ENCODE results near the gene UTS2B. TPM values are rescaled to one million over a fixed set of nuclear protein-coding genes. Genes with fewer than 3 reads are reported as not detected.

The UTS2B gene
- total and polyA plus RNA-seq, 2 of the 4 experiments (the other 2 are of a cell fraction), result 0.72 to 0.79 TPM

DNA sequence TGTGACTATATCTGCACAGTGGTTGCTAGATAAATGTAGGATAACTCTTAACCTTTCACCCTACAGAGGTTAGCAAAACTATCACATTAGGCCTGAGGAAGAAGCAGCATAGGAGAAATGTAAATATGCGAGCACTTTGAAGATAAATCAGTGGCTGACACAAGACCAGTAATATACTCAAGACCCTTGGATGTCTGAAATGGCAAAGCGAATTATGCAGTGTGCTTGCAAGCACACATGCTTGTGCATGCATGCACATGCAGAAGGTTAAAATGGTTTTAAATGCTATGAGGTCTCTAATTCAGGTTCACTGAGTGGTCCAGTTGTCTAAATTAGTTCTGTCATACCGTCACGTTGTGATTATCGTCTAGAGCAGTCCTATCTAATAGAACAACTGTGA is 13.6 kb upstream of the UTS2B start:
- Histone ChIP-seq H3K79me1 (ENCODE audit: low read depth in 1 of 2, low read length in 2 of 2) (peaks cover 3 to 48% of the 10 kb centered on the region in 2 experiments; a peak in 2 of 4 replicates), H2BK120ac (ENCODE audit: low read depth, low read length) (no peak overlapping the region), H4K8ac (ENCODE audit: low read depth in 2 of 2, low read length in 2 of 2) (no peak overlapping the region), H3K4me1 (ENCODE audit: control insufficient read depth, insufficient read depth, low read length) (peaks cover 15% of the 10 kb centered on the region), H4K20me1 (ENCODE audit: insufficient read depth, low read length) (peaks cover 45% of the 10 kb centered on the region; the same call in 1 of the 2 replicates), H2BK20ac (ENCODE audit: low read depth, low read length) (no peak overlapping the region), H3K4ac (ENCODE audit: low read depth, low read length) (no peak overlapping the region), H3K4me2 (ENCODE audit: low read depth, low read length) (peak overlapping the region; percentile 10; the same call in 1 of the 2 replicates), H3K36me3 (ENCODE audit: control insufficient read depth, insufficient read depth, low read length) (no peaks in the 10 kb centered on the region; the same call in 1 of the 2 replicates), H3K23ac (ENCODE audit: low read depth, low read length) (no peak overlapping the region), H3K14ac (replicated peaks; ENCODE audit: low read depth, low read length) (no peak overlapping the region), H4K5ac (ENCODE audit: low read depth, low read length) (no peak overlapping the region), H3K9me1 (ENCODE audit: insufficient read depth, low read length) (peaks cover 7% of the 10 kb centered on the region), H3K27ac (ENCODE audit: insufficient read depth, low read length) (no peak overlapping the region), H2BK5ac (ENCODE audit: low read depth, low read length, poor library complexity, severe bottlenecking) (peak overlapping the region; percentile 8), H2AFZ (replicated peaks; ENCODE audit: low read length, poor library complexity) (no peak overlapping the region), H3K27me3 (ENCODE audit: control insufficient read depth, insufficient read depth, low read length) (no peaks in the 10 kb centered on the region), H3K9ac (ENCODE audit: low read depth, low read length) (no peak overlapping the region), H3K9me3 (ENCODE audit: control insufficient read depth, insufficient read depth, low read length) (no peaks in the 10 kb centered on the region), H3K56ac (ENCODE audit: extremely low read depth, insufficient read depth, low read length) (no peak overlapping the region), H2AK9ac (replicated peaks; ENCODE audit: low read depth, low read length, poor library complexity) (no peak overlapping the region), H3K18ac (ENCODE audit: low read depth, low read length) (no peak overlapping the region), H3K4me3 (ENCODE audit: insufficient read depth, low read depth, low read length) (no peak overlapping the region), H2BK15ac (ENCODE audit: low read depth, low read length) (no peak overlapping the region; the same call in 2 of the 3 replicates), H2AK5ac (ENCODE audit: low read depth, low read length) (no peak overlapping the region), H4K91ac (ENCODE audit: insufficient read depth, low read depth, low read length) (no peak overlapping the region)
- intact Hi-C loops (cut with micrococcal nuclease), result no loop called here
- ATAC-seq (ENCODE audit: low read depth) (no peak), DNase-seq (no peak)
- TF ChIP-seq, protein P1, sequence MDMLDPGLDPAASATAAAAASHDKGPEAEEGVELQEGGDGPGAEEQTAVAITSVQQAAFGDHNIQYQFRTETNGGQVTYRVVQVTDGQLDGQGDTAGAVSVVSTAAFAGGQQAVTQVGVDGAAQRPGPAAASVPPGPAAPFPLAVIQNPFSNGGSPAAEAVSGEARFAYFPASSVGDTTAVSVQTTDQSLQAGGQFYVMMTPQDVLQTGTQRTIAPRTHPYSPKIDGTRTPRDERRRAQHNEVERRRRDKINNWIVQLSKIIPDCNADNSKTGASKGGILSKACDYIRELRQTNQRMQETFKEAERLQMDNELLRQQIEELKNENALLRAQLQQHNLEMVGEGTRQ (IDR thresholded peaks at IDR 0.05; ENCODE audit: low read depth, low read length), result no peak
- TF ChIP-seq POLR2A (IDR thresholded peaks at IDR 0.05; ENCODE audit: low read depth, low read length) (no peak), MXI1 (IDR thresholded peaks at IDR 0.05; ENCODE audit: borderline replicate concordance, low read depth, low read length) (no peak)
- TF ChIP-seq, protein P2, sequence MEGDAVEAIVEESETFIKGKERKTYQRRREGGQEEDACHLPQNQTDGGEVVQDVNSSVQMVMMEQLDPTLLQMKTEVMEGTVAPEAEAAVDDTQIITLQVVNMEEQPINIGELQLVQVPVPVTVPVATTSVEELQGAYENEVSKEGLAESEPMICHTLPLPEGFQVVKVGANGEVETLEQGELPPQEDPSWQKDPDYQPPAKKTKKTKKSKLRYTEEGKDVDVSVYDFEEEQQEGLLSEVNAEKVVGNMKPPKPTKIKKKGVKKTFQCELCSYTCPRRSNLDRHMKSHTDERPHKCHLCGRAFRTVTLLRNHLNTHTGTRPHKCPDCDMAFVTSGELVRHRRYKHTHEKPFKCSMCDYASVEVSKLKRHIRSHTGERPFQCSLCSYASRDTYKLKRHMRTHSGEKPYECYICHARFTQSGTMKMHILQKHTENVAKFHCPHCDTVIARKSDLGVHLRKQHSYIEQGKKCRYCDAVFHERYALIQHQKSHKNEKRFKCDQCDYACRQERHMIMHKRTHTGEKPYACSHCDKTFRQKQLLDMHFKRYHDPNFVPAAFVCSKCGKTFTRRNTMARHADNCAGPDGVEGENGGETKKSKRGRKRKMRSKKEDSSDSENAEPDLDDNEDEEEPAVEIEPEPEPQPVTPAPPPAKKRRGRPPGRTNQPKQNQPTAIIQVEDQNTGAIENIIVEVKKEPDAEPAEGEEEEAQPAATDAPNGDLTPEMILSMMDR (conservative IDR thresholded peaks at IDR 0.05; ENCODE audit: low read depth, low read length), result no peak
- in situ Hi-C loops (cut with MboI; ENCODE audit: low sequenced_read_pairs), result loop anchor here (25.0 kb wide), 1 partner anchor 1543 kb away; no protein-coding TSS in a partner anchor
- ChIA-PET POLR2A (ENCODE audit: unreplicated experiment) (no interaction called here), CTCF (no interaction called here)
- dilution Hi-C loops (cut with HindIII; ENCODE audit: low sequenced_read_pairs, unreplicated experiment), result no loop called here
- BruUV-seq (replicated peaks), result no TSS peak
- WGBS, 2 experiments (ENCODE audit: extremely low coverage in 2 of 2, insufficient read length in 1 of 2), result 83% methylated on average over 1 of the region's 5 CpGs; no CpG with 5 or more reads in 1 of the 2 experiments

Measured in IMR-90 (cell line).